ENCODE measurements around the gene L3MBTL4. TPM values are rescaled to one million over a fixed set of nuclear protein-coding genes. Genes with fewer than 3 reads are reported as not detected.

Gene L3MBTL4
- total RNA-seq, 1 experiment from 2014 or later = not detected

DNA sequence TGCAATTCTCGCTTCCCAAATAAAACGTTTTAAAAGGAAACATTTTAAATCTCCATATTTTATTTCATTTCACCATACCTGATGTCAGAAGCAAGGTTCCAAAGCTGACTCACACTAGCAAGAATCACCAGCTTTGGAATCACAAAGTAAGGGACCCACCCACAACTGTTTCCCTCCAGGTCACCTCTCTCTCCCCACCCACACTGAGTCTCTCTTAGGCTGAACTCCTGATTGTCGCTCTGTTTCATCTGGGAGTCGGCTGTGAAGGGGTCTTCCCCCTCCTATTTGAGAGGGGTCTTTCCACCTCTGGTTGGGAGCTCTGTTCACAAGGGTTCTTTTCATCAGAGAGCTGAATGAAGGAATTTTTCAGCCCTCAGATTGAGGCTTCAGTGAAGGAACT, 128.1 kb downstream of the L3MBTL4 start:
- RAD21 ChIA-PET (ENCODE audit: low non-redundant PET in 1 of 2, low total read pairs in 2 of 2, uncharacterized antibody in 2 of 2, unreplicated experiment in 2 of 2) = no interaction called here
- Histone ChIP-seq H3K36me3 (ENCODE audit: control insufficient read depth in 1 of 2, insufficient read depth in 2 of 2, low read length in 2 of 2) (no peaks in the 10 kb centered on the region), H3K79me2 (ENCODE audit: insufficient read depth, low read length) (no peaks in the 10 kb centered on the region), H3K9me3 (ENCODE audit: control insufficient read depth in 1 of 2, insufficient read depth in 1 of 2, low read depth in 1 of 2, low read length in 2 of 2) (peaks cover 9 to 31% of the 10 kb centered on the region in 2 experiments; a peak in 2 of 4 replicates), H3K9ac (ENCODE audit: low read length) (no peak overlapping the region), H3K4me1 (ENCODE audit: control insufficient read depth in 1 of 2, insufficient read depth in 2 of 2, low read length in 2 of 2) (no peaks in the 10 kb centered on the region), H3K27me3 (ENCODE audit: insufficient read depth, low read length) (no peaks in the 10 kb centered on the region), H3K4me3 (replicated peaks in 1 of 2; ENCODE audit: low read depth in 1 of 2, low read length in 2 of 2) (no peak overlapping the region), H3K9me2 (ENCODE audit: insufficient read depth) (no peaks in the 10 kb centered on the region), H3K4me2 (ENCODE audit: low read length) (no peak overlapping the region), H4K20me1 (ENCODE audit: insufficient read depth) (no peaks in the 10 kb centered on the region), H3K27ac (ENCODE audit: low read depth, low read length) (no peak overlapping the region), H2AFZ (ENCODE audit: low read depth, low read length, poor library complexity, severe bottlenecking) (no peak overlapping the region)
- CTCF ChIA-PET = no interaction called here
- POLR2A ChIA-PET = no interaction called here
- DNase-seq (ENCODE audit: low read depth, low spot score) (no peak), ATAC-seq (no peak)
- intact Hi-C loops (cut with micrococcal nuclease) = no loop called here
- TF ChIP-seq ELF1 (IDR thresholded peaks at IDR 0.05; ENCODE audit: borderline replicate concordance, low read depth) (no peak), SRF (IDR thresholded peaks at IDR 0.05; ENCODE audit: low read depth) (no peak), SP1 (IDR thresholded peaks at IDR 0.05; ENCODE audit: low read depth) (no peak), RAD21 (IDR thresholded peaks at IDR 0.05; ENCODE audit: low read depth) (no peak), ATF3 (IDR thresholded peaks at IDR 0.05) (no peak), TCF7L2 (IDR thresholded peaks at IDR 0.05; ENCODE audit: borderline replicate concordance, extremely low read depth, insufficient read depth, insufficient read length) (no peak), CTCF (IDR thresholded peaks at IDR 0.05 in 2 of 3, conservative IDR thresholded peaks at IDR 0.05 in 1 of 3; ENCODE audit: borderline replicate concordance in 1 of 3, insufficient read depth in 1 of 3, low read depth in 2 of 3, low read length in 2 of 3) (no peak), EGR1 (IDR thresholded peaks at IDR 0.05; ENCODE audit: low read depth) (no peak), ZNF274 (IDR thresholded peaks at IDR 0.05; ENCODE audit: low read depth, low read length) (no peak), EZH2 (IDR thresholded peaks at IDR 0.05) (no peak), POLR2A (IDR thresholded peaks at IDR 0.05; ENCODE audit: borderline replicate concordance, extremely low read depth, insufficient read depth, insufficient read length) (no peak)
- no TSS peak for BruUV-seq (replicated peaks)
